ENCODE data around the gene ZNF512B.

Gene ZNF512B

GRCh38 chr20:63955281-63955826 is 14.4 kb downstream of the ZNF512B start:
- peaks cover 43% of the 10 kb centered on the region for H3K4me1 ChIP-seq (ENCODE audit: insufficient read depth, low read length, poor library complexity, severe bottlenecking)
- peak; percentile 61 for TF ChIP-seq CTCF (conservative IDR thresholded peaks at IDR 0.05; ENCODE audit: low read length)
- no peak for TF ChIP-seq EZH2phosphoT487 (IDR thresholded peaks at IDR 0.05; ENCODE audit: borderline replicate concordance)
- H3K4me3 ChIP-seq (ENCODE audit: low read length, poor library complexity, severe bottlenecking): peak overlapping the region; percentile 100
- peaks cover 46% of the 10 kb centered on the region for H4K20me1 ChIP-seq (ENCODE audit: insufficient read depth, low read length, poor library complexity, severe bottlenecking)
- H3K27me3 ChIP-seq (ENCODE audit: insufficient read depth, low read length, poor library complexity, severe bottlenecking): no peaks in the 10 kb centered on the region
- H3K79me2 ChIP-seq (ENCODE audit: insufficient read depth, low read length): peaks cover 58% of the 10 kb centered on the region
- no peaks in the 10 kb centered on the region for H3K9me2 ChIP-seq (replicated peaks; ENCODE audit: low read depth, low read length)
- H3F3A ChIP-seq (ENCODE audit: low read depth): no peaks in the 10 kb centered on the region
- H2AFZ ChIP-seq (ENCODE audit: low read length): peak overlapping the region; percentile 99
- no peaks in the 10 kb centered on the region for H3K9me3 ChIP-seq (ENCODE audit: insufficient read depth, low read depth, low read length)
- peak overlapping the region; percentile 98 for H3K9ac ChIP-seq (ENCODE audit: low read depth, low read length, poor library complexity, severe bottlenecking)
- H3K36me3 ChIP-seq (ENCODE audit: insufficient read depth, low read length): no peaks in the 10 kb centered on the region
- peak overlapping the region; percentile 90 for H3K4me2 ChIP-seq (ENCODE audit: low read depth, low read length, poor library complexity, severe bottlenecking)

DNA sequence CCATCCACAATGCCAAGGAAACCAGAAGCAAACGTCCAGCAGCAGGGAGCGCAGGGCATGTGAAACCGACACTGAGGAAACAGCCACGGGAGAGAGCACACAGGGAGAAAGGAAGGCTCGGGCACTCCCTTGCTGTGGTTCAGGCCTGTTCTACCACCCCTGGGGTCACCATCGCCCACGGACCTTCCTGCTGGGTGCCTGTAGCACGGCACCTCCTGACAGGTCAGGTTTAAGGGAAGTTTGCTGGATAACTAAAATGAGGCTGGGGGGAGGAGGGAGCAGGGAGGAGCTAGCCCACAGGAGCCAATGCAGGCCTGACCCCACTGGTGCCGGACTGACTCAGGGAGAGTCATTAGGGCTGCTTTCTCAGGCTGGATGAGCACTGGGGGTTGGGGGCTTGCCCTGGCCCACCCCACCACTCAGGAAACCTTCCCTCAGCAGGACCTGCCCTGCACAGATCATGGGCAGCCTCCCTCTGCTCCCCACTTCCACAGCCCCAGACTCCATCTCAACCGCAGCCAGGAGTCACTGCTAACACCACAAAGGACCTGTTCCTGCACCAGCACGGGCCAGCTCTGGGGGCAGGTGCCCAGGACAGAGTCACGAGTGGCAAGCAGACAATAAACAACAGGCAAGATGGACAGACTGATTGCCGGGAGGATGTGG is 15.8 kb downstream of the ZNF512B start:
- Histone ChIP-seq H3K9me2 (replicated peaks; ENCODE audit: low read depth, low read length) (no peaks in the 10 kb centered on the region), H3K9ac (ENCODE audit: low read depth, low read length, poor library complexity, severe bottlenecking) (peak overlapping the region; percentile 98), H3K4me3 (ENCODE audit: low read length, poor library complexity, severe bottlenecking) (peak overlapping the region; percentile 100), H3K9me3 (ENCODE audit: insufficient read depth, low read depth, low read length) (no peaks in the 10 kb centered on the region), H3K4me1 (ENCODE audit: insufficient read depth, low read length, poor library complexity, severe bottlenecking) (peaks cover 50% of the 10 kb centered on the region), H3K4me2 (ENCODE audit: low read depth, low read length, poor library complexity, severe bottlenecking) (peak overlapping the region; percentile 90), H3K36me3 (ENCODE audit: insufficient read depth, low read length) (no peaks in the 10 kb centered on the region), H3K27me3 (ENCODE audit: insufficient read depth, low read length, poor library complexity, severe bottlenecking) (no peaks in the 10 kb centered on the region), H2AFZ (ENCODE audit: low read length) (no peak overlapping the region), H3K79me2 (ENCODE audit: insufficient read depth, low read length) (peaks cover 73% of the 10 kb centered on the region), H4K20me1 (ENCODE audit: insufficient read depth, low read length, poor library complexity, severe bottlenecking) (peaks cover 60% of the 10 kb centered on the region), H3F3A (ENCODE audit: low read depth) (peaks cover 8% of the 10 kb centered on the region; the same call in 1 of the 2 replicates)
- TF ChIP-seq EZH2phosphoT487 (IDR thresholded peaks at IDR 0.05; ENCODE audit: borderline replicate concordance) (no peak), CTCF (conservative IDR thresholded peaks at IDR 0.05; ENCODE audit: low read length) (no peak)

GRCh38 chr20:63952769-63953168 is 17.0 kb downstream of the ZNF512B start:
- Histone ChIP-seq H3K4me2 (ENCODE audit: low read depth, low read length, poor library complexity, severe bottlenecking) (peak overlapping the region; percentile 49), H3K9me2 (replicated peaks; ENCODE audit: low read depth, low read length) (no peaks in the 10 kb centered on the region), H4K20me1 (ENCODE audit: insufficient read depth, low read length, poor library complexity, severe bottlenecking) (peaks cover 71% of the 10 kb centered on the region), H3K36me3 (ENCODE audit: insufficient read depth, low read length) (no peaks in the 10 kb centered on the region), H3K4me3 (ENCODE audit: low read length, poor library complexity, severe bottlenecking) (no peak overlapping the region), H3K9ac (ENCODE audit: low read depth, low read length, poor library complexity, severe bottlenecking) (no peak overlapping the region), H3K9me3 (ENCODE audit: insufficient read depth, low read depth, low read length) (no peaks in the 10 kb centered on the region), H2AFZ (ENCODE audit: low read length) (no peak overlapping the region), H3F3A (ENCODE audit: low read depth) (peaks cover 14% of the 10 kb centered on the region), H3K79me2 (ENCODE audit: insufficient read depth, low read length) (peaks cover 83% of the 10 kb centered on the region), H3K4me1 (ENCODE audit: insufficient read depth, low read length, poor library complexity, severe bottlenecking) (peaks cover 48% of the 10 kb centered on the region), H3K27me3 (ENCODE audit: insufficient read depth, low read length, poor library complexity, severe bottlenecking) (no peaks in the 10 kb centered on the region)
- TF ChIP-seq CTCF (conservative IDR thresholded peaks at IDR 0.05; ENCODE audit: low read length): no peak
- TF ChIP-seq EZH2phosphoT487 (IDR thresholded peaks at IDR 0.05; ENCODE audit: borderline replicate concordance): no peak

Data from Loucy (cell line).